ENCODE results near the gene SLC30A9.

The SLC30A9 gene

GRCh38 chr4:41990365-41991111 is at the start of gene SLC30A9:
Gene SLC30A9, plus strand, starts transcription at chr4:41990530. Its CDS starts 122 bp downstream, at chr4:41990652.
- DNase-seq (ENCODE audit: low read depth in 2 of 3, low spot score in 1 of 3), result peak; percentile 83 to 87 (median 86)

GRCh38 chr4:41940834-41941233 is 49.5 kb upstream of the SLC30A9 start:
- DNase-seq (ENCODE audit: low read depth in 2 of 3, low spot score in 1 of 3), result no peak

DNA sequence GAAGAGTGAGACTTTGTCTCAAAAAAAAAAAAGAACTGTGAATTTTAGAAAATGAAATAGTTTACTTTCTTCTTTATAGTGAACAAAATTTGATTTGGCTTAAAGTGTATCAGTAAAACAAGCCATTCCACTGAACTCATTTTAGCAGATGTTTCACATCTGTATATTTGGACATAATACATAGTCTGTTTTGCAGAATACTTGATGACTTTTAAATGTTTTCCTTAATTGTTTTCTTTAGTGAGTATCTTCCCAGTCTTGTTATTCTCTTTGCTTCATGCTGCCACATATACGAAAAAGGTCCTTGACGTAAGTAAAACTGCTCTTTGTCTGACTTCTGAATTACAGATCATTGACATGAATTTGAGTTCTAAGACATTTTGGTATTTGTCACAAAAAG is 46.8 kb upstream of the SLC30A9 start:
- no peak for DNase-seq (ENCODE audit: low read depth in 2 of 3, low spot score in 1 of 3)

GRCh38 chr4:41944089-41944488 is 46.2 kb upstream of the SLC30A9 start:
- DNase-seq (ENCODE audit: low read depth in 2 of 3, low spot score in 1 of 3), result no peak

GRCh38 chr4:41949531-41949930 is 40.8 kb upstream of the SLC30A9 start:
- no peak for DNase-seq (ENCODE audit: low read depth in 2 of 3, low spot score in 1 of 3)

GRCh38 chr4:41957634-41958033 is 32.7 kb upstream of the SLC30A9 start:
- no peak for DNase-seq (ENCODE audit: low read depth in 2 of 3, low spot score in 1 of 3)

GRCh38 chr4:41963105-41963504 is 27.2 kb upstream of the SLC30A9 start:
- DNase-seq (ENCODE audit: low read depth in 2 of 3, low spot score in 1 of 3), result peak in 1 of 3 donors; percentile 17

- no peak for DNase-seq (ENCODE audit: low read depth in 2 of 3, low spot score in 1 of 3)
Measured at GRCh38 chr4:41964401-41964800, 25.9 kb upstream of the SLC30A9 start.

GRCh38 chr4:41967392-41967791 is 22.9 kb upstream of the SLC30A9 start:
- no peak for DNase-seq (ENCODE audit: low read depth in 2 of 3, low spot score in 1 of 3)

GRCh38 chr4:41969671-41970070 is 20.7 kb upstream of the SLC30A9 start:
- no peak for DNase-seq (ENCODE audit: low read depth in 2 of 3, low spot score in 1 of 3)

- no peak for DNase-seq (ENCODE audit: low read depth in 2 of 3, low spot score in 1 of 3)
Measured at GRCh38 chr4:41975341-41975740, 15.0 kb upstream of the SLC30A9 start.

- no peak for DNase-seq (ENCODE audit: low read depth in 2 of 3, low spot score in 1 of 3)
Measured at GRCh38 chr4:41976775-41977516, 13.4 kb upstream of the SLC30A9 start.

- no peak for DNase-seq (ENCODE audit: low read depth in 2 of 3, low spot score in 1 of 3)
Measured at GRCh38 chr4:41977709-41978108, 12.6 kb upstream of the SLC30A9 start.

DNA sequence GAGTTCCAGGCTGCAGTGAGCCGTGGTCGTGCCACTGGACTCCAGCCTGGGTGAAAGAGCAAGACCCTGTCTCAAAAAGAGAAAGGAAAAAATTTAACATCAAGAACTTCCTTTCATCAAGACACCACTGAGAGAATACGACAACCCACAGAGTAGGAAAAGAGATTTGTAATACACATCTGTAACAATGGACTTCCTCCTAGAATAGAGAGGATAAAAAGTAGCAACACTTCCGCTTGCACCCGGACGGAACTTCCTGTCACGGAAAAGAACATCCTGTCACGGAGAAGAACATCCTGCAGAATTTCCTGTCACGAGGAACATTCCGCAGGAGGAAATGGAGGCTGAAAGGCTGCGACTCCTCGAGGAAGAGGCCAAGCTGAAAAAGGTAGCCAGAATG is 8.9 kb upstream of the SLC30A9 start, which contains the start of gene DCAF4L1:
Gene DCAF4L1 (plus strand): TSS at position 301 of the 400 bp plus-strand sequence. CDS start 37 bp downstream, at position 338.
- DNase-seq (ENCODE audit: low read depth in 2 of 3, low spot score in 1 of 3), result no peak

DNA sequence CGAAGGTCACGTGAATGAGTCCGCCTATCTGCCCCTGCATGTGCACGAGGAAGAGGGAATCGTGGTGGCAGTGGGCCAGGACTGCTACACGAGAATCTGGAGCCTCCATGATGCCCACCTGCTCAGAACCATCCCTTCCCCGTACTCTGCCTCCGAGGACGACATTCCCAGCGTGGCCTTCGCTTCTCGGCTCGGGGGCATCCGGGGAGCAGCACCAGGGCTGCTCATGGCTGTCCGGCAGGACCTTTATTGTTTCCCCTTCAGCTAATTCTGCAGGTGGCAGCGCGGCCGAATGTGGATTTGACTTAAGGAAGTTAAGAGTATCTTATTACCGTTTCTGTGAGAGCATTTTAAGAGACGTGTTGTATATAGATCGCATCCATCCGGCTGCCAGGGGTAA is 7.6 kb upstream of the SLC30A9 start:
- DNase-seq (ENCODE audit: low read depth in 2 of 3, low spot score in 1 of 3), result no peak

GRCh38 chr4:41985151-41985550 is 5.2 kb upstream of the SLC30A9 start:
- no peak for DNase-seq (ENCODE audit: low read depth in 2 of 3, low spot score in 1 of 3)

DNA sequence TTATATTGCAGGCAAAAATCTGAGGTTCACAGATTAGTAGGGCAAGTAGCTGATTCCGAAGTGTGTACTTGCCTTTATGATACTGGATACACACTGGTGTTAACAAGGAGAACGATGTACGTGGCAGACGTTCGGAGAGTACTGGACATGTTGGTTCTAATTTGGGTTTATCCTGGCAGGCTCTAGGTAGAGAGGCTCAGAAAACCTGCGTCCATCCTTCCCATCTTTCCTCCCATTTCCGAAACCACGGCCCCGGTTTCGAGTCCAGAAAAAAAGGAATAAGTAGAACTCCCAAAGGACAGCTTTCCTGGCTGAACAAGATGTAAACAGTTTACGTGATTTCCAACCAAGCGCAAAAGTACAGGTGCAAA is 351 bp upstream of the SLC30A9 start:
- DNase-seq (ENCODE audit: low read depth in 2 of 3, low spot score in 1 of 3), result no peak

DNA sequence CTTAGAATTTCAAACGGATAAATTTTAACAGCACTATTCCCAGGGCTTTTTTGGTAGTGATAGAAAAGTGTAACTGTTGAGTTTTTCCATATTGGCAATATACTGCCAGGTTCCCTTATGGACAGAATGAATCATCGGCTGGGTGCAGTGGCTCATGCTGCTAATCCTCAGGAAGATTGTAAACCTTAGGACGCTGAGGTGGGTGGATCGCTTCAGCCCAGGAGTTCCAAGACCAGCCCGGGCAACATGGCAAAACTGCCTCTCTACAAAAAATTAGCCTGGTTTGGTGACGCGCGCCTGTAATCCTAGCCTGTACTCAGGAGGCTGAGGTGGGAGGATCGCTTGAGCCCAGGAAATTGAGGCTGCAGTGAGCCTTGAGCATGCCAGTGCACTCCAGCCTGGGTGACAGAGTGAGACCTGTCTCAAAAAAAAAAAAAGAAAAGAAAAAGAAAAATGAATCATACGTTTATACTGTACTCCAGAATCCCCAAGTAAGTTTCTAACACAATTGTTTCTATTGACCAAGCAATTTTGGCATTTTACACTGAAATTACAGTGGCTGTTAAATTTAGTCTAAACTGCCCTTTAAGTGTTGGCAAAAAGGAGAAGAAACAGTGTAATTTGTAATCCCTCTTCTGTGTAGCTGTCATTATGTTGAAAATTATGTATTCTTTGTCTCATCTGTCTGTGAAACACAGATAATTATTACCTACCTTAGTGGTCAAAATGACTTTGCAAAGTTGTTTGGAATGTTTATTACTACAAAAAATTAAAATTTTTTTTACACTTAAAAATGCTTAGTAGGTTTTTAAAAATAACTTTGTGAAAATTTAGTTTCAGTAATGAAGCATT is 1.8 kb downstream of the SLC30A9 start:
- DNase-seq (ENCODE audit: low read depth in 2 of 3, low spot score in 1 of 3), result no peak

- DNase-seq (ENCODE audit: low read depth in 2 of 3, low spot score in 1 of 3), result no peak
Measured at GRCh38 chr4:41992967-41993857, 2.9 kb downstream of the SLC30A9 start.

GRCh38 chr4:41994461-41994985 is 4.2 kb downstream of the SLC30A9 start:
- DNase-seq (ENCODE audit: low read depth in 2 of 3, low spot score in 1 of 3), result no peak

Measured in stimulated activated CD4-positive, alpha-beta T cell treated with anti-CD3 and anti-CD28 coated beads, Interleukin-12 subunit alpha, Interleukin-12 subunit beta, amount 100 ng/mL, for 48 hours (primary cell).